ENCODE data around the gene CER1. TPM values are rescaled to one million over a fixed set of nuclear protein-coding genes. Genes with fewer than 3 reads are reported as not detected.

CER1 gene
- total RNA-seq (2021; fragmentation: NEBNext Ultra II Directional; extraction: Animal tissue kit (Norgen Biotek cat#: 25700)): 2.2 and 3.4 TPM in 2 replicates
- polyA plus RNA-seq (2011; rRNA removed): 0.26 and 0.28 TPM in 2 replicates
- polyA plus RNA-seq (2011; cell fraction: cytosol; rRNA removed): 0.71 TPM
- polyA plus RNA-seq (2011; cell fraction: nucleus; rRNA removed): 0.39 TPM
- polyA plus RNA-seq (2012, experiment 1 of 2): 0.40 to 2.2 TPM (median 1.5 TPM) in 4 replicates
- polyA plus RNA-seq (2012, experiment 2 of 2): 0.20 TPM
- polyA plus RNA-seq (2013, experiment 1 of 2): 10.3 TPM
- 13.2 TPM for polyA plus RNA-seq (2013, experiment 2 of 2)
- polyA minus RNA-seq (2011; rRNA and poly(A)+ RNA removed): 1.8 and 2.2 TPM in 2 replicates
- polyA minus RNA-seq (2011; cell fraction: cytosol; rRNA and poly(A)+ RNA removed): not detected
- 2.5 TPM for polyA minus RNA-seq (2011; cell fraction: nucleus; rRNA and poly(A)+ RNA removed)
- long read RNA-seq, experiment 1, partial matches to known transcripts: 0 of 2 reads
- long read RNA-seq, experiment 1, other reads (novel, unspliced or antisense): 1 of 2 reads
- long read RNA-seq, experiment 2, partial matches to known transcripts: 0 of 4 reads
- long read RNA-seq, experiment 2, other reads (novel, unspliced or antisense): 0 of 4 reads

DNA sequence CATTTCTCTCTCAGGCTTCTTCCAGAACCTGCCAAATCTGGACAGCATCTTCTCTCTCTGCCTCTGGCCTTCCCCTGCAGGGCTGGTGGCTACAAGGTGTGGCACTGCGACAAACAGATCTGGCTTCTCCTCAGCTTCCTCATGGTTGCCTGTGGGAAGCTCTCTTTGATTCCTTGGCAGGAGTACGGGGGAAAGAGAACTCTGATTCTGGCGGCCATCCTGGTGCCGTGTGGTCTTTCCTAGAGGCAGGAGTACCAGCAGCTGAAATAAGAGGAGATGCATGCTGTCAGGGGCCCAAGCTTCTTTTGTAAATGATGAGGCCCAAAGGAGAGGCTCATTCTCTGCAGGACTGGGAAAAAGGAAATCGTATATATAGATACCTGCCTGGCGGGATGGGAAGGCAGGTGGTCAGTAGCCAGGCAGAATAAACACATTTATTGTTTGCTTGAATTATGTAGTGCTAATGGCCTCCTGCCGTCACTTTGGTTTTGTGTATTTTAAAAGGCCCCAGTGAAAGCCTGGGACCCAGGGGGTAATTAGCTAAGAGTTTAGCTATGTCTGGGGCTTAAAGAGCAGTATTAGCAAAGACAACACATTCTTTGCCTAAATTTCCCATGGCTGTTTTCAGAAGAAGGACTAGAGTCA is at the start of gene CER1:
TSS of gene CER1 (minus strand) at position 343 of the 645 bp plus-strand sequence. CDS start at position 282, 61 bp downstream.
- H3K4me3 ChIP-seq (ENCODE audit: extremely low read depth in 1 of 4, insufficient read depth in 2 of 4, low read depth in 3 of 4, low read length in 4 of 4): peak within 1 kb of the TSS in 1 of 4 experiments; percentile 7; a peak in 1 of 8 replicates
- H4K8ac ChIP-seq (ENCODE audit: extremely low read depth, insufficient read depth, low read length): no peak within 1 kb of the TSS
- peak within 1 kb of the TSS; percentile 61; the same call in 1 of the 2 replicates for H2AK5ac ChIP-seq (ENCODE audit: low read depth, low read length)
- H3K27me3 ChIP-seq (replicated peaks in 1 of 4; ENCODE audit: control insufficient read depth in 3 of 4, extremely low read depth in 1 of 4, insufficient read depth in 3 of 4, low read length in 3 of 4): peaks cover 35 to 73% (median 46%) of the 10 kb centered on the region in 4 experiments
- H3K79me1 ChIP-seq (ENCODE audit: low read depth, low read length): no peaks in the 10 kb centered on the region
- no peak within 1 kb of the TSS for H3K56ac ChIP-seq (replicated peaks; ENCODE audit: insufficient read length, low read depth, low read length)
- H2BK15ac ChIP-seq (ENCODE audit: low read length): no peak within 1 kb of the TSS
- no peak within 1 kb of the TSS for H3K27ac ChIP-seq (ENCODE audit: low read depth, low read length)
- peaks cover 0 to 1% of the 10 kb centered on the region in 2 experiments for H4K20me1 ChIP-seq (replicated peaks in 1 of 2; ENCODE audit: control insufficient read depth in 1 of 2, insufficient read depth in 2 of 2, low read length in 2 of 2)
- no peak within 1 kb of the TSS for H2BK120ac ChIP-seq (replicated peaks; ENCODE audit: low read depth, low read length)
- peak; percentile 62 to 82 for DNase-seq (ENCODE audit: low read depth in 1 of 2, low spot score in 2 of 2)
- no peak within 1 kb of the TSS for H3K4ac ChIP-seq (replicated peaks; ENCODE audit: insufficient read length, low read depth, low read length)
- H4K5ac ChIP-seq (ENCODE audit: insufficient read length, low read depth, low read length): no peak within 1 kb of the TSS
- no peak within 1 kb of the TSS for H4K91ac ChIP-seq (replicated peaks; ENCODE audit: insufficient read length, low read length)
- CTCF ChIA-PET (ENCODE audit: partially characterized antibody): interaction anchor here (0.7 to 2.8 kb wide), 12 partner anchors 11 to 280 kb away, joined by 3 to 11 read pairs (median 3); partner anchors contain the start of gene ZDHHC21
- no peak within 1 kb of the TSS for H2BK20ac ChIP-seq (ENCODE audit: low read length)
- peak within 1 kb of the TSS; percentile 62 for H2BK12ac ChIP-seq (ENCODE audit: low read depth, low read length)
- H2BK5ac ChIP-seq (ENCODE audit: low read depth, low read length): no peak within 1 kb of the TSS
- H3K14ac ChIP-seq (ENCODE audit: insufficient read length): no peak within 1 kb of the TSS
- no peak within 1 kb of the TSS for H3K18ac ChIP-seq (ENCODE audit: extremely low read depth, low read length)
- WGBS, 2 experiments (ENCODE audit: extremely low coverage in 1 of 2, insufficient coverage in 1 of 2, insufficient read length in 1 of 2, insufficient replicate concordance in 2 of 2, low coverage in 1 of 2, low lambda C conversion rate in 2 of 2, missing lambda C conversion rate in 1 of 2): 15% methylated on average over 7 of the region's 7 CpGs; no CpG with 5 or more reads in 1 of the 2 experiments
- H3K36me3 ChIP-seq (ENCODE audit: control insufficient read depth in 2 of 4, insufficient read depth in 4 of 4, low read length in 3 of 4): no peaks in the 10 kb centered on the region
- peak; percentile 28 for FAIRE-seq
- POLR2A ChIA-PET (ENCODE audit: partially characterized antibody): interaction anchor here (0.6 to 3.2 kb wide), 3 partner anchors 29 to 1825 kb away, joined by 3 to 9 read pairs (median 3); partner anchors contain the start of gene ZDHHC21
- H3K9ac ChIP-seq (replicated peaks in 1 of 4; ENCODE audit: extremely low read depth in 1 of 4, low read depth in 3 of 4, low read length in 3 of 4): no peak within 1 kb of the TSS
- peak within 1 kb of the TSS; percentile 29 to 64 for H3K4me2 ChIP-seq (ENCODE audit: insufficient read depth in 1 of 2, low read depth in 2 of 2, low read length in 2 of 2)
- no peaks in the 10 kb centered on the region for H3K9me3 ChIP-seq (ENCODE audit: insufficient read depth in 2 of 2, low read depth in 1 of 2, low read length in 1 of 2)
- H2AFZ ChIP-seq (ENCODE audit: low read length): no peak within 1 kb of the TSS
- no peaks in the 10 kb centered on the region for H3K79me2 ChIP-seq (ENCODE audit: control insufficient read depth in 1 of 2, insufficient read depth in 2 of 2, low read length in 2 of 2)
- no peak within 1 kb of the TSS for H3K23ac ChIP-seq (ENCODE audit: insufficient read length)
- peaks cover 4 to 8% (median 6%) of the 10 kb centered on the region in 4 experiments; a peak in 6 of 7 replicates for H3K4me1 ChIP-seq (replicated peaks in 1 of 4; ENCODE audit: control insufficient read depth in 3 of 4, insufficient read depth in 4 of 4, low read length in 3 of 4)
- H3K23me2 ChIP-seq (ENCODE audit: low read depth, low read length): no peaks in the 10 kb centered on the region; the same call in 1 of the 2 replicates
